Esophagus muscularis mucosa (tissue), 4 donors: Measurements from ENCODE around the gene MFAP3.

Source experiments
- CTCF ChIP-seq, 3 experiments: fragments of 200-600 bp in 2 of 3; fragments of 450-650 bp in 1 of 3; sonication (generic) in 2 of 3; IDR thresholded peaks; one replicate each; pipeline ENCODE4 v1.5.1; 2017 to 2019; ENCODE audit warnings: antibody characterized with exemption in 3 of 3, mild to moderate bottlenecking in 2 of 3, moderate library complexity in 1 of 3
- EP300 ChIP-seq: sonication (generic); formaldehyde crosslinking; IDR thresholded peaks from one replicate; pipeline ENCODE4 v1.6.1; 2017; ENCODE audit warnings: antibody characterized with exemption
- POLR2A ChIP-seq: fragments of 450-650 bp; IDR thresholded peaks from one replicate; pipeline ENCODE4 v1.6.1; 2017; ENCODE audit warnings: antibody characterized with exemption, moderate library complexity, mild to moderate bottlenecking, low read depth
- POLR2AphosphoS5 ChIP-seq, 2 donors: sonication (generic); formaldehyde crosslinking; IDR thresholded peaks; one replicate each; pipeline ENCODE4 v1.6.1; 2017; ENCODE audit warnings: antibody characterized with exemption in 2 of 2

GRCh38 chr5:154044099-154044498, 5.3 kb downstream of the MFAP3 start:
- no peak for TF ChIP-seq CTCF (IDR thresholded peaks at IDR 0.05)
- no peak for TF ChIP-seq POLR2AphosphoS5 (IDR thresholded peaks at IDR 0.05)
- no peak for TF ChIP-seq POLR2A
- TF ChIP-seq EP300 = no peak
